T follicular helper cell (primary cell): ENCODE measurements around the gene LGALS3.

Experiments used
- DNase-seq: peaks from one replicate; pipeline ENCODE4 v3.0.0-alpha.2; 2020; ENCODE audit warnings: low read depth

LGALS3 gene

GRCh38 chr14:55131370-55132137 is 2.5 kb downstream of the LGALS3 start:
- no peak for DNase-seq

DNA sequence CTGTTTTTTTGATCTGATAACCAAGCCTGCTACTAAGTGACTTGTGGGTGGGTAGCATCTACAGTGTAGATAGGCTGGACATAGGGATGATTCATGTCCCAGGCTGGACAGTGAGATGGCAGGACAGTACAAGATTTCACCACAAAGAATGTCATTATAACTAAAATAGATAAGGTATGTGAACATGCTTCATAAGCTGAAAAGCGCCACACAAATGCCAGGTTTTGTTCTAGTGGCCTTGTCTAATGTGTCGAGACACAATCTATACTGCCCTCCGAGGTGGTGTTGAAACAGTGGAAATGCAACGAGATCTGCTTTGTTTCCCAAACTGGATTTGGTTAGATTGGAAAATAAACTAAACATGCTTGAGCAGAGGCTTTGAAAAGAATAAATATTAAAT is 4.4 kb downstream of the LGALS3 start:
- no peak for DNase-seq

- DNase-seq, result no peak
Observed at GRCh38 chr14:55136241-55136640, 7.2 kb downstream of the LGALS3 start.

- no peak for DNase-seq
Observed at GRCh38 chr14:55136885-55137786, 8.1 kb downstream of the LGALS3 start.

DNA sequence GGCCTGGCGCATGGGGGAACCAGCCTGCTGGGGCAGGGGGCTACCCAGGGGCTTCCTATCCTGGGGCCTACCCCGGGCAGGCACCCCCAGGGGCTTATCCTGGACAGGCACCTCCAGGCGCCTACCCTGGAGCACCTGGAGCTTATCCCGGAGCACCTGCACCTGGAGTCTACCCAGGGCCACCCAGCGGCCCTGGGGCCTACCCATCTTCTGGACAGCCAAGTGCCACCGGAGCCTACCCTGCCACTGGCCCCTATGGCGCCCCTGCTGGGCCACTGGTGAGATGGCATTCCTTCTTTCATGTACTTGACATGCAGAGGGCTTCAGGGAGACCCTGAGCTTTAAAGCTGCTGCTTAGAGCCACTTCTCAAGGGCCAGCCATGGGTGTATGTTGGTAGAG is 9.0 kb downstream of the LGALS3 start:
- DNase-seq, result no peak

DNA sequence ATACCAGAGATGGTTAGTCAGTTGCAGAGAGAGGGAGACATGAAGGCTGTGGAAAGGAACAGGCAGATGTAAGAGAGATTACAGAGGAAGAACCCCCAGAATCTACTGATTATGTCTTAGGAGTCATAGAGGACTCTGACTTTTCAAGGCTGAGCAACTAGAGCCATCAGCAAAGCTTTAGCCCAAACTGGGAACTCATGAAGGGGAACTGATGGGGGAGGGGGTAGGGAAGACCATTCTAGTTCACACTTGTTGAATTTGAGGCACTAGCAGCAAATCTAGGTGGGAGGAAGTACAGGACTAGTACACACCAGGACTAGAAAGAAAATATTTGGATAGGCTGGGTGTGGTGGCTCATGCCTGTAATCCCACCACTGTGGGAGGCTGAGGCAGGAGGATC is 10.1 kb downstream of the LGALS3 start:
- DNase-seq, result no peak

DNA sequence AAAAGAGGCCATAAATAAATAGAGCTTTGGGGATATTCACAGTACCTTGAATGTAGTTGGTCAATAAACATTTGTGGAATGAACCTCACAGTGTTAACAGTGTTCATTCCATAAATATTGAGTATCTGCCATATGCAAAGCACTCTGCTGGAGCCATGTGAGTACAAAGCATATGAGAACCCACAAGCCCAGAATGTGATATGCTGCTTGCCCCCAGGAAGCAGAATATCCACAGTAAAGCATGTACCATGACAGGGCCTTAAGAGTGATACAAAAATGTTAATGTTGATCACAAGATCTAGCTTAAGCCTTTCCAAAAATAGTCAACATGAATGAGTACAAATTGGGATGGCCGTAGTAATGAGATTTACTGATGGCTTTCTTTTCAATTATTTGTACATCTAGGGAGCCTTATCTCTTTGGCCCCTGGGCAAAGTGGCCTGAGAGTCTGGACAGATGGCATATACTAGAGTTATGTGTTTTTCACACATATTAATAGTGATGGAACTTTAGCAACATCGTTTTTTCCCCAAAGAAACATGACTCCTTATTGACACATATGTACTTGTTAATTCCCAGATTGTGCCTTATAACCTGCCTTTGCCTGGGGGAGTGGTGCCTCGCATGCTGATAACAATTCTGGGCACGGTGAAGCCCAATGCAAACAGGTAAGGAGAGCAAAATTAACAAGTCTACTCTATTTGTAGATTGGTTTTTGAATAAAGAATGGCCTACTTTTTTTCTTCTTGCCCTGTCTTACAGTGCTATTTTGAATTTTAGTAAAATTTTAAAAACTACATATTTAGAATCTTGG is 10.9 kb downstream of the LGALS3 start:
- no peak for DNase-seq

DNA sequence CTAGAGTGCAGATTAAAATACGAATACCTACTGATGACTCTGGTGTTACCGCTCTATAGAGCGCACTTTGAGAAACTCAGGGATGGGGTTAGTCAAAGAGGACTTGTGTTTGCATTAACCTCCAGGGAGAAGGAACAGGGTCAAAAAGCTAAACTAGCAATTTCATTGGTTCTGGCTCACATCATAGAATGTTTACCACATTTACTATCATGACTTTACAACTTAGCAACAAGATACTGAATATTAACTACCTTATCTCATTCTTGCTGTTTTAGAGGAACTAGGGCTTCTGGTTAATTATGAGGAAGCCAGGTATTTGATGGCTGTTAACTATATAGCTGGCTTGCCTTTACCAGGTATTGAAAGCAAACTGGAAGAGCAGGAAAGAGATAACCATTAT is 12.8 kb downstream of the LGALS3 start:
- no peak for DNase-seq

DNA sequence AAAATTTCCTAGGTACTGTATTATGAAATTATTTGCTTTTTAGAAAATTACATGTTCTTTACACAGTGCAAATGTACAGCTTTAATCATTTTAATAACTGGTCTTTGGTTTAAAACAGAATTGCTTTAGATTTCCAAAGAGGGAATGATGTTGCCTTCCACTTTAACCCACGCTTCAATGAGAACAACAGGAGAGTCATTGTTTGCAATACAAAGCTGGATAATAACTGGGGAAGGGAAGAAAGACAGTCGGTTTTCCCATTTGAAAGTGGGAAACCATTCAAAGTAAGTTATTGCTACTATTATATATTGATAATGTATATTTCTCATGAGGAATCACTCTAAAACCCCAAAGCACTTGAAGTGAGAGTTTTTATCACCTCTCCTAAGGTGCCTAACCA is 13.4 kb downstream of the LGALS3 start:
- no peak for DNase-seq

- no peak for DNase-seq
Observed at GRCh38 chr14:55146425-55146824, 17.4 kb downstream of the LGALS3 start.

DNA sequence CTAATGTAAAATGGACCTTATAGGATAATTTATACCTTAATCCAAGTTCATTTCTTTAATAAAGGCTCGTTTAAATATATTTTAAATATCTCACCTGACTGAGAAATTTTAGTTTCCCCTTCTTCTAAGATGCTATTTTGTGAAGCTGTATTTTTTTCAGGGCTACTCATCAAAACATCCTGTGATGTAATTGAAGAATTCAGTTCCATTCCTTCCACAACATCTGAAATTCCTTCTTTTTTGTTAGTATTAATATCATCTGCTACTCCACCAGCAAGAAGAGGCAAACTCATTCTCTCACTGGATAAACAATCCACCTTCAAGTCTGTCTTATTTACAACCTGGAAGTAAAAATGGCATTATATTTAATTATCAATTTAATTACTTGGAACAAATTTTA is 22.5 kb downstream of the LGALS3 start:
- no peak for DNase-seq

GRCh38 chr14:55152052-55152753 is 23.2 kb downstream of the LGALS3 start:
- no peak for DNase-seq

GRCh38 chr14:55153951-55154350 is 24.9 kb downstream of the LGALS3 start:
- no peak for DNase-seq

- DNase-seq, result no peak
Observed at GRCh38 chr14:55157080-55157479, 28.0 kb downstream of the LGALS3 start.

GRCh38 chr14:55158412-55158811 is 29.4 kb downstream of the LGALS3 start:
- DNase-seq, result no peak

DNA sequence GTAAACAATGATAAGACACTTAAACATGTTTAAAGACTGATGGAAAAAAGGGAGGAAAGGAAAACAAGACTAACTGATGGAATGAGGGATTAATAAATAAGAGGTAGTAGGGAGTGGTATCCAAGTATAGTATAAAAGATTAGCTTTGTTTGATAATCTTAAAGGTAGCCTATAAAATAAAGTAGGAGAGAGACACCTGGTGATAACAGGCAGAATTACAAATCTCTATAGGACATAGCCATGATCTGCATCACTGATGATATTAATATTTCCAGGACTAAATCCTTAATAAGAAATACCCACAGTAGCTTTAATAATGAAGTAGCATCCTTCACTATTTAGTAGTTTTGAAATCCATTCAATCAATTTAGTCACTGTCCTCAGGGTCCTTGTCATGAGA is 31.9 kb downstream of the LGALS3 start:
- no peak for DNase-seq

GRCh38 chr14:55170526-55170925 is 41.5 kb downstream of the LGALS3 start:
- DNase-seq, result no peak

GRCh38 chr14:55180006-55180405 is 51.0 kb downstream of the LGALS3 start:
- DNase-seq, result no peak

GRCh38 chr14:55180434-55180833 is 51.4 kb downstream of the LGALS3 start:
- no peak for DNase-seq

DNA sequence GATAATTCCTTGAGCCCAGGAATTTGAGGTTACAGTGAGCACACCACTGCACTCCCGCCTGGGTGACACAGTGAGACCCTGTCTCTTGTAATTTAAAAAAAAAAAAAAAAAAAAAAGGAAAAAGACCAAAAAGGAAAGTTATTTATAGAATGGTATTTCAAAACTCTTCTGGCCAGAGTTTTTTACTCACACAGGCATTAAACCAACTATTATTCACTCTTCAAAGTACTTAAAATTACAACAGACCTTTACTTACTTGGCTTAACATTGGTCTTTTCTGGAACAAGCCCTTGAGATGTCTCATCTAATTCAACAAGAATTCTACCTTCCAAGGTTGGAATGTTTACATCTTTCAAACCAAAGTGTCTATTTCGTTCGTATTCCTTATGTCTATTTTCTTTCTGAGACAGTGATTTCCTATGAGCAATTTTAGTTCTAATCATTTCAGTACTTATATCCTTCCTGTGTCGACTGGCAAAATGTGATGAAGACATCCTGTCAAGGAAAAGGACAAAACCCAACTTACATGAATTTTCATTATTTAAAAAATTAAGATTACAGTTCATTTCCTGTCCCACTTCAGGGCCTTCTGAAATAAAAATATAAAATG is 59.7 kb downstream of the LGALS3 start:
- no peak for DNase-seq

DNA sequence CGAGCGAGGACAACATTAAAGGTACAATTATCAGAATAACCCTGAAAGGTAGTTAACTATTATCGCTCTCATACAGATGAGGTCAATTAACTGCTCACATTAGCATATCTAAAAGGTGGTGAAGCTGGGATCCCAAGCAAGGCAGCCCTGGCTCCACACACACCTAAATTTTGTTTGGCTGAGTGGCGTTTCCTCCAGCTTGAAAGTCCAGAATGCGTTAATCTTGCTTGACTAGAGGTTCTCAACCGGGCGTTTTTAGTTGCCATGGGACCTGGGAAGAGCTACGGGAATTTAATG is 61.8 kb downstream of the LGALS3 start:
- no peak for DNase-seq
